ENCODE data around the gene ALKBH5.

DNA sequence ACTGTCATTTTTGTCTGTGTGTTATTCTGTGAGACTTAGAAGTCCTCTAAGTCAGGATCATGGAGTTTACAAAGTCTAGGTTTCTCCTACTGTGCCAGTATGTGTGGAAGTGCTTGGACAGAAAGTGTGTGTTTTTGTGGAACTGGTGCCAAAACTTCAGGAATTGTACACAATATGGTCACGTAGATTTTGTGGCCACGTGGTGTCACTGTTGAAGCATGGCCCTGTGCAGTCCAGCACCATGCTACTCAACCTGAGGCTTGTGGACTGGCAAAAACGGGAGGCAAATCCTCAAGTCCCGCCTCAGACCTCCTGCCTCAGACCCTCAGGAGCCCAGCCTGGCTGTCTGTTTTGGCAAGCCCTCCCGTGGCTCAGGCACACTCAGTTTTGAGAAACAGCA is 16.7 kb upstream of the ALKBH5 start:
- TF ChIP-seq, protein P1, sequence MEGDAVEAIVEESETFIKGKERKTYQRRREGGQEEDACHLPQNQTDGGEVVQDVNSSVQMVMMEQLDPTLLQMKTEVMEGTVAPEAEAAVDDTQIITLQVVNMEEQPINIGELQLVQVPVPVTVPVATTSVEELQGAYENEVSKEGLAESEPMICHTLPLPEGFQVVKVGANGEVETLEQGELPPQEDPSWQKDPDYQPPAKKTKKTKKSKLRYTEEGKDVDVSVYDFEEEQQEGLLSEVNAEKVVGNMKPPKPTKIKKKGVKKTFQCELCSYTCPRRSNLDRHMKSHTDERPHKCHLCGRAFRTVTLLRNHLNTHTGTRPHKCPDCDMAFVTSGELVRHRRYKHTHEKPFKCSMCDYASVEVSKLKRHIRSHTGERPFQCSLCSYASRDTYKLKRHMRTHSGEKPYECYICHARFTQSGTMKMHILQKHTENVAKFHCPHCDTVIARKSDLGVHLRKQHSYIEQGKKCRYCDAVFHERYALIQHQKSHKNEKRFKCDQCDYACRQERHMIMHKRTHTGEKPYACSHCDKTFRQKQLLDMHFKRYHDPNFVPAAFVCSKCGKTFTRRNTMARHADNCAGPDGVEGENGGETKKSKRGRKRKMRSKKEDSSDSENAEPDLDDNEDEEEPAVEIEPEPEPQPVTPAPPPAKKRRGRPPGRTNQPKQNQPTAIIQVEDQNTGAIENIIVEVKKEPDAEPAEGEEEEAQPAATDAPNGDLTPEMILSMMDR (conservative IDR thresholded peaks at IDR 0.05; ENCODE audit: low read length), result peak; percentile 63; the same call in 1 of the 2 replicates
- no peak for TF ChIP-seq EZH2phosphoT487 (IDR thresholded peaks at IDR 0.05; ENCODE audit: borderline replicate concordance, low read depth, low read length)

All from OCI-LY7 (cell line).